GM18505 (cell line): ENCODE results near the gene IGF2R.
A peak's percentile ranks its signal among the peaks of the same experiment; 100 is the strongest.
"Not testable (repeated sequence)": the region's sequence is repeated elsewhere in the genome, so short reads cannot be mapped to it uniquely, and the experiment has no call there.

Experiments
- ATAC-seq: cut with Tn5 transposase; IDR thresholded peaks from one replicate; pipeline ENCODE4 v1.9.1; 2021; ENCODE audit not compliant: unreplicated experiment
- POLR2A ChIP-seq: IDR thresholded peaks from 4 replicates; pipeline ENCODE4 v1.6.1; 2011; ENCODE audit warnings: borderline replicate concordance; ENCODE audit not compliant: insufficient read depth, insufficient read length; ENCODE audit errors: extremely low read depth

The IGF2R gene, protein sequence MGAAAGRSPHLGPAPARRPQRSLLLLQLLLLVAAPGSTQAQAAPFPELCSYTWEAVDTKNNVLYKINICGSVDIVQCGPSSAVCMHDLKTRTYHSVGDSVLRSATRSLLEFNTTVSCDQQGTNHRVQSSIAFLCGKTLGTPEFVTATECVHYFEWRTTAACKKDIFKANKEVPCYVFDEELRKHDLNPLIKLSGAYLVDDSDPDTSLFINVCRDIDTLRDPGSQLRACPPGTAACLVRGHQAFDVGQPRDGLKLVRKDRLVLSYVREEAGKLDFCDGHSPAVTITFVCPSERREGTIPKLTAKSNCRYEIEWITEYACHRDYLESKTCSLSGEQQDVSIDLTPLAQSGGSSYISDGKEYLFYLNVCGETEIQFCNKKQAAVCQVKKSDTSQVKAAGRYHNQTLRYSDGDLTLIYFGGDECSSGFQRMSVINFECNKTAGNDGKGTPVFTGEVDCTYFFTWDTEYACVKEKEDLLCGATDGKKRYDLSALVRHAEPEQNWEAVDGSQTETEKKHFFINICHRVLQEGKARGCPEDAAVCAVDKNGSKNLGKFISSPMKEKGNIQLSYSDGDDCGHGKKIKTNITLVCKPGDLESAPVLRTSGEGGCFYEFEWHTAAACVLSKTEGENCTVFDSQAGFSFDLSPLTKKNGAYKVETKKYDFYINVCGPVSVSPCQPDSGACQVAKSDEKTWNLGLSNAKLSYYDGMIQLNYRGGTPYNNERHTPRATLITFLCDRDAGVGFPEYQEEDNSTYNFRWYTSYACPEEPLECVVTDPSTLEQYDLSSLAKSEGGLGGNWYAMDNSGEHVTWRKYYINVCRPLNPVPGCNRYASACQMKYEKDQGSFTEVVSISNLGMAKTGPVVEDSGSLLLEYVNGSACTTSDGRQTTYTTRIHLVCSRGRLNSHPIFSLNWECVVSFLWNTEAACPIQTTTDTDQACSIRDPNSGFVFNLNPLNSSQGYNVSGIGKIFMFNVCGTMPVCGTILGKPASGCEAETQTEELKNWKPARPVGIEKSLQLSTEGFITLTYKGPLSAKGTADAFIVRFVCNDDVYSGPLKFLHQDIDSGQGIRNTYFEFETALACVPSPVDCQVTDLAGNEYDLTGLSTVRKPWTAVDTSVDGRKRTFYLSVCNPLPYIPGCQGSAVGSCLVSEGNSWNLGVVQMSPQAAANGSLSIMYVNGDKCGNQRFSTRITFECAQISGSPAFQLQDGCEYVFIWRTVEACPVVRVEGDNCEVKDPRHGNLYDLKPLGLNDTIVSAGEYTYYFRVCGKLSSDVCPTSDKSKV (N-terminal part only)

DNA sequence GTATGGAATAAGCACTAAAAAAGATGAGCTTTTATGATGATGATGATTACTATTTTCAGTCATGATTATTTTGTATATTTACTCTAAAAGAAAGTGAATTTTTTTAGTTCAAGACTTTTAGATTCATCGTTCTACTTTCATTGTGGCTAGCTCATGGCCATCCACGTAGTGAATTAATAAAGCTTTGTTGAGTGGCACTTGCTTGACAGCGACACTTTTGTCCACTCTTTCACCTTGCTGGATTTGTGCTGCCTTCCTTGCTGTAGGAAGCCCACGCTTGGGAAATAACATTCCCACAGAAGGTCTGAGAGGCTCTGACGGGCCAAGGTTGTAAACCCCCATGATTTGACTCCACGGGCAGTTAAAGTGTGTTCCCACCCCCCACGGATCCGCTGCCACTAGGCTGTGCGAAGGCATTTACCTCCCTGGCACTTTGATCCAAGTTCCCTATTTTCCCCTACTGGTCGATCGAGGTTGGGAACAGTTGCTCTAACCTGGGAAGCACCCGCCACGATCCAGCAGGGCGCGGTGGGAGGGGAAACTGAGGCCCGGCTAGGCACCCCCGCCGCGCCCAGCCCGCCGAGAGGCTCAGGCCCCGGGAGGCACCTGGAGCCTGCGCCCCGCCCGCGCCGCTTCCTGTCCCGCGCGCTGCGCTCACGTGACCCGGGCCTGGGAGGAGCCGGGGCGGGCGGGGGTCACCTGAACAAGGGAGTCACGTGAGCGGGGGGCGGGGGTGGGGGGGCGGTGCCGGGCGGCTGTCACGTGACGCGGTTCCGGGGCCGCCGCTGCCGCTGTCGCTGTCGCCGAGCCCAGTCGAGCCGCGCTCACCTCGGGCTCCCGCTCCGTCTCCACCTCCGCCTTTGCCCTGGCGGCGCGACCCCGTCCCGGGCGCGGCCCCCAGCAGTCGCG is at the start of gene IGF2R:
IGF2R (plus strand) TSS at position 788 of the 909 bp plus-strand sequence. CDS start 165 bp downstream, outside the sequence.
- peak; percentile 97 for TF ChIP-seq POLR2A
- ATAC-seq, result peak; percentile 88

DNA sequence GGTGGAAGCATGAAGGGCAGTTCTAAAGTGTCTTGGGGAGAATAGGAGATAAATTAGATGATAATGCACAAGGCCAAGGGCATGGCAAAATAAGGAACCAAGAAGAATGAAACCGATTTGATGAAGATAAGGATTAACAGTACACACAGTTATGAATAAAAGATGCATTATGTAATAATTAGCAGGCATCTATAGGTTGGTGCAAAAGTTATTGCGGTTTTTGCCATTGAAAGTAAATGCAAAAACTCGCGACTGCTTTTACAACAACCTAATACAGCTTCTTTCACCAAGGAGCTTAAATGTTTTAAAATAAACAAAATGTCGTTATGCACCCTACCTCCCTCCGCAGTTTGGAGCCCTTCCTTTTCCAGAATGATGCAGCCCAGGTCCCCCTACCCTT is 49.1 kb upstream of the IGF2R start:
- no peak for ATAC-seq
- no peak for TF ChIP-seq POLR2A

DNA sequence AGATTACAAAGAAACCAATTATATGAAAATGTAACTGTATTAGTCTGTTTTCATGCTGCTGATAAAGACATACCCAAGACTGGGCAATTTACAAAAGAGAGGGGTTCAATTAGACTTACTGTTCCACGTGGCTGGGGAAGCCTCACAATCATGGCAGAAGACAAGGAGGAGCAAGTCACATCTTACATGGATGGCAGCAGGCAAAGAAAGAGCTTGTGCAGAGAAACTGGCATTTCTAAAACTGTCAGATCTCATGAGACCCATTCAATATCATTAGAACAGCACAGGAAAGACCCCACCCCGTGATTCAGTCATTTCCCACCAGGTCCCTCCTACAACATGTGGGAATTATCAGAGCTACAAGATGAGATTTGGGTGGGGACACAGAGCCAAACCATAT is 44.7 kb upstream of the IGF2R start:
- ATAC-seq, result not testable (repeated sequence)

DNA sequence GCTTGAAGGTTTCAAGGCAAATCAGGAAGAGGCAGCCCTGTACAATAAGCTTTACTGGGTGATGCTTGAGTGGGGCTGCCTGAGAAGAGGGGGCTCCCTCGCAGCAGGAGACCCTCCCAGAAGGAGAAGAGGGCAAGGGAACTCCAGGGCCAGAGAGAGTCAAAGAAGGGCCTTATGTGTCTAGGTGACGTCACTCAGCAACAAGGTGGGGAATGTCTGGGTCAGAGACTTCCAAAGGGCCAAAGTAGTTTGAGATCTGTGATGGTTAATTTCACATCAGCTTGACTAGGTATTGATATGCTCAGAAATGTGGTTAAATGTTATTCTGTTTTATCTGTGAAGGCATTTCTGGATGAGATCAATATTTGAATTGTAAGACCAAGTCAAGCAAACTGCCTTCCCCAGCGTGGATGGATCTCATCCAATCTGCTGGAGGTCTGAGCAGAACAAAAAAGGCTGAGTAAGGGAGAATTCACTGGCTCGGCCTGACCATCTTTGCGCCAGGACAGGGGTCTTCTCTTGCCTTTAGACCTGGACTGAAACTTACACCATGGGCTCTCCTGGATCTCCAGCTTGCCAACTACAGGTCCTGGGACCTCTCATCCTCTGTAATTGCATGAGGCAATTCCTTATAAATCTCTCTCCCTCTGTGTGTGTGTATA is 42.2 kb upstream of the IGF2R start:
- ATAC-seq, result no peak
- no peak for TF ChIP-seq POLR2A

DNA sequence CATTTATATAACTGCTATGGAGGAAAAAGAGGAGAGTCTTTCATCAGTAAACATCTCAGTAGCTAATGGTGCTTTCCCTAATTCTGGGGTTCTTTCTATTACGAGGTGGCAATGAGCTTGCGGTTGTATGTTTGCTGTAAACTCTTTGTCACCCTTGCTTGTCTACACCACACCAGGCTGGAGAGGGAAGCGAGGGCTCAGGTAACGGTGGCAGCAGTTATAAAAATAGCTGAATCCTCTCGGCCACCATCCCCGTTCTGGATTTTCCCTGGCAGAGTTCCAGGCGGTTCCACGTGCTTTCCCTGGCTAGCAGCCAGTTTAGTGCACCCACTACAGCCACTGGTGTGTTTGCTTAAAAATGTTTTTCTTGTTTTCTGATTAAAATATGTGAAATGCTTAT is 39.1 kb upstream of the IGF2R start:
- no peak for TF ChIP-seq POLR2A
- peak; percentile 28 for ATAC-seq

DNA sequence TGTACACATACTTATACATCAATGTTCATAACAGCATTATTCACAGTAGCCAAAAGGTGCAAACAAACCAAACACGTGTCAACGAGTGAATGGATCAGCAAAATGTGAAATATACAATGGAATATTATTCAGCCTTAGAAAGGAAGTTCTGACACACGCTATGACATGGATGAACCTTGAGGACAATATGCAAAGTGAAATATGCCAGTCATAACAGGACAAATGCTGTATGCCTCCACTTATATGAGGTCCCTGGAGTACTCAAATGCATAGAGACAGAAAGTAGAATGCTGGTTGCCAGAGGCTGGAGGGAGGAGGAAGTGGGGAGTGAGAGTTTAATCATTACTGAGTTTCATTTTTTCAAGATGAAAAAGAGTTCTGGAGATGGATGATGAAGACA is 37.8 kb upstream of the IGF2R start:
- peak; percentile 94 for ATAC-seq
- TF ChIP-seq POLR2A, result no peak

DNA sequence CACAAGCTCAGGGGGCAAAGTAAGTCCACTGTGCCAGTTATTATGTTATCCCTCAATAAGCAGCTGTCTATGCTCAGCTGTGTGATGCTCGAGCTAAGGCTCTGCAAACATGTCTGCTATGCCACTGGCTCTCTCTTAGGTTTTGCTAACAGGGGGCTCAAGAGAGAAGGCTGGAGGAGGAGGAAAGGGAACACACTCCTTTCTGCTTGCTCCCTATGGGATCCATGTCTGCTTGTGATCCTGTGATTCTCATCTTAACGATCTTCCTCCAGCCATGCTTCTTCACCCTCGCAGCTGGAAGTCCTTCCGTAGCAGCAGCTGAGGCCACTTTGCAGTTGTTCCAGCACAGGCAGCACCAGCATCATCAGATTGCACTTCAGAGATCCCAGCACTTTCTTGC is 37.0 kb upstream of the IGF2R start:
- no peak for TF ChIP-seq POLR2A
- ATAC-seq, result peak; percentile 1

DNA sequence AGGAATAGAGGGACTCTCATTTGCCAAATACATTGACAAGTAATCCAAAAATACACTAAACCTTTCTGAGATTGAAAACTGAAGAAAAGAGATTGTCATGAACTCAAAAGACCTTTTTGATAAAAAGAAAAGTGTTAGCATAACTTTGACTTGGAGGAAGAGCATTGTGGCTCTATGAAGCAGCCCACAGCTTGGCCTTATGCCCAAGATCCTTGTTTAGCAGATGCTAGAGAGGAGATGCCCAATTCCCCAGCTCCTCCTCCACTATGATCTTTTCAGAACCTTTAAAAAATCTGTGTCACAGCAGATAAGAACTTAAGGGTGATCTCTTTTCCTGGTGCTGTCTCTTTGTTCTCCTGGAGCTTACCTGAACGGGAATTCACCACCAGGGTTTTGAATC is 35.8 kb upstream of the IGF2R start:
- TF ChIP-seq POLR2A, result no peak
- ATAC-seq, result no peak

DNA sequence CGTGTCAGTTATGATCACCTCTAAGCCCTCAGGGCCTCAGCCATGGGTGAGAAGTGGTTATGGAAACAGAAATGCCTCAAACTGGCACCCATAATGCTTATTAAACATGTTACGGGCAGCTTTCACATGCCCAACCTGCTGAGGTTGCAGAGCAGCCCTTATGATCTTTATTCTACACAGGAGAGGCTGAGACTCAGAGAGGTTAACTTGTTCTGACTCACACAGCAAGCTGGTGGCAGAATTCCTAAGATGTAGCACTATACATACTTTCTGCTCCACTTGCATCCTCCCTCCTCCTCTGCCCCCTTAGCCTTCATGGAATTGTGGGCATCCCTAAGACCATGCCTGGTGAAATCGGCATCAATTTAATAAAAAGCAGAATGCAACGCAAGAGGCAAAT is 34.7 kb upstream of the IGF2R start:
- no peak for TF ChIP-seq POLR2A
- no peak for ATAC-seq

DNA sequence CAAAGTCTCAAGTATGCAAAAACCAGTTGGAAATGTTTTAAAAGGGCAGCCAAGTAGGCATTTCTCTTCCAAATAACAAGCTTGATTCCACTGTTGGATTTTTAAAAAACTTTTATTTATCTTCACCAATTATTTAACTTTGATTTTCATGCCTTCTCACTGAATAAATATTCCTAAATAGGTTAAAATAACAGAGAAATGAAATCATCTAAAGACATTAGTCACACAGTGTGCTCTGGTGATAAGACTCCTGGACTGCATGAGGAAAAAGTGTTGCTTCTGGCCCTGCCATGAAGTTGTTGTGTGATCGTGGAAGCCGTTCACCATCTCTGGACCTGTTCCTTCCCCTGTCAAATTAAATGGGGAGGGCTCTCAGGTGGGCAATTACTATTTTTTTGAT is 33.8 kb upstream of the IGF2R start:
- ATAC-seq, result no peak
- no peak for TF ChIP-seq POLR2A

DNA sequence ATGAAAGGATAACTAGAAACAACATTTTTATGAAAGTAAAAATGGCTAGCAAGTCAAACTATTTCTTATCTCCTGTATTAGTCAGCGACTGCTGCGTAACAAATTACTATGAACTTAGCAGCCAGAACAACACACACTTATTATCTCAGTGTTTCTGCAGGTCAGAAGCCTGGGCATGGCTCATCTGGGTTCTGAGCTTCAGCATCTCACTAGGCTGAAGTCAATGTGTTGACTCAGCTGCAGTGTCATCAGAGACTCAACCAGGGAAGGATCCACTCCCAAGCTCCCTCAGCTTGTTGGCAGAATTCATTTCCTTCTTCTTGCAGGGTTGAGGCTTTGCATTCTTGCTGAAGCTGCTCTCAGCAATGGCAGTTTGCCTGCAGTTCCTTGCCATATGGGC is 33.2 kb upstream of the IGF2R start:
- ATAC-seq, result no peak
- no peak for TF ChIP-seq POLR2A

DNA sequence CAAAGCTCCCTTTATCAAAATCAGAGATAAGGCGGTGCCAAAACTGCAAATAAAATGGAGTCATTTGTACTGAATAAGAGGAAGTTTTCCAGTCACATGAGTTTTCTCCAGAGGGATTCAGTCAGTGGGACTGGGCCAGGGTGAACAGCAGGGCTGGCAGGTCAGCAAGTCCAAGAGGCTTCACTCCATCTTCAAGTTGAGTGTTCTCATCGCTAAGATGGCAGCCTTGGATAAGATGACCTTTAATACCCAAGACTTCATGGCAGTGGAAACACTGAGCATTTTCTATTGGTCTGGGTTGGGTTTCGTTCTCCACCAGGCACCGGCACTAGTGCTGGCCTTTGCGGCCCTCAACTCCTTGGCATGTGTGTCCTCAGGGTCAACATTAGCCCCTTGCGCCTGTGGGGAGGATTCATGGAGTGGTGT is 29.3 kb upstream of the IGF2R start:
- no peak for TF ChIP-seq POLR2A
- no peak for ATAC-seq
